Stimulated activated CD8-positive, alpha-beta memory T cell treated with anti-CD3 and anti-CD28 coated beads, Interleukin-4, amount 100 ng/mL, for 1 hour (primary cell): ENCODE results near the gene CMAS.
"Not testable (repeated sequence)": the region's sequence is repeated elsewhere in the genome, so short reads cannot be mapped to it uniquely, and the experiment has no call there.

Source experiments
- DNase-seq, 2 donors: peaks; one replicate each; pipeline ENCODE4 v3.0.0-alpha.2; 2020; ENCODE audit warnings: low read depth in 2 of 2, low spot score in 1 of 2

CMAS gene

DNA sequence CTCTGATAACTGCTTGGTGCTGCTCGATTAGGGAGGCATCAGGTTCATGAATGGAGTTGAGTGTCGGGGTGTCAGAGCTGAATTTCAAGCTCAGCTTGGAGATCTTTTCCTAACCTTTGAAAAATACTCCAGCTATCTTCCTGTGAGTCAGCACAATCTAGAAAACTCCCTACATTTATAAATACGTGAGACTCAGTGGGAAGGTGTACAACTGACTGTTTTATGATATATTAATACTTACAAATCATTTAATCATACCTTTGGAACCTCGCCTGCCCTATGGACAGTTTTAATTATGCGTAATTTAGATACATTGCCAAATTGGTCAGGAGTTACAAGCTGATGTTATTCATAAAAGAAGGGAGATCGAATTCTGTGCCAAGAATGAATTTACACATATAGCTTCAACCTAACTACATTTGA, 961 bp downstream of the CMAS start:
- no peak for DNase-seq

DNA sequence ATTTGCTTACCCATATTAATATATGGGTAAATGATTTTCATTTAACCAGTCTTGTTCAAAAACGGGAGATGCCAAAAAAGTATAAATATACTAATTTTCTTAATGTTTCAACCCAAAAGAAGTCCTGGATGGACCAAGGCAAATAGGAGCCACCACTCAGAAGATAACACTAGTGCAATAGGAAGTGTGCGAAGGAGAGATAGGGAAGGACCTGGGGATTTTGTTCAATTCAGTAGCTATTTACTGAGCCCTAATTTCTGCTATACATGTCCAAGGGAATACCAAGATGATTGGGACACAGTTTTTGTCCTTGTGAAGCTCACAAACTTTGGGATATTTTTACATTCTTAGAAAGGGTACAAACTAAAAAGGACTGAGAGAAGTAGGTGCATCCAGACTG, 1.5 kb downstream of the CMAS start:
- no peak for DNase-seq

DNA sequence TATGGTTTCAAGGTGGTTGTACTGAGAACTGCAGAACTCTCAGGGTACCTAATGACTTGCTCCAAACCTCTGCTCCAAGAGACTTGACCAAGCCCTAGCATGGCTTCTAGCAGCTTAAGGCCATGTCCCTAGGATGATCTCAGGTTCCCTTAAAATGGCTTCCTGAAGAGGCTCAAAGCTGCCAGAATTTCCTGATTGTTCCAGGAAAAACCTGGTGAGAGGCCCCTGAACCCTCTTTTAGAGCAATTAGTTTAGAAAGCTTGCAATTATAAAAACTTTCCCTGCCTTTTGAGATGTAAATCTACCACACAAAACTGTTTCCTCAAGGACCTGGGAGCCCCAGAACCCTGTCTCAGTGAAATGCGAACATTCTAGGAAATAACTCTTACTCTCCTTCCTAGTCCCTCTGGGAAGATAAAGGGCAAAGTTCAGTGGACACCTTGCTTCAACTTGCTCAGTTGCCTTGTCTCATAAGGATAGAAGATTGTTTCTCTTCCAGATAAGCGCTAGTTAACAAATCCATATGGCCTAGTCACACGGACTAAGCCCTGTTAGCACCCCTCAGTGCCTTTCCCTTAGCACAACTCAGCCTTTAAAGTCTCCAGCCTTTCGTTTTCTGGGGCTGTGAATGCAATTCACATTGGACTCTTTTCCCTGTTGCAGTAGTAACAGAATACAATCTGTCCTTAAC, 2.5 kb downstream of the CMAS start:
- DNase-seq: no peak

DNA sequence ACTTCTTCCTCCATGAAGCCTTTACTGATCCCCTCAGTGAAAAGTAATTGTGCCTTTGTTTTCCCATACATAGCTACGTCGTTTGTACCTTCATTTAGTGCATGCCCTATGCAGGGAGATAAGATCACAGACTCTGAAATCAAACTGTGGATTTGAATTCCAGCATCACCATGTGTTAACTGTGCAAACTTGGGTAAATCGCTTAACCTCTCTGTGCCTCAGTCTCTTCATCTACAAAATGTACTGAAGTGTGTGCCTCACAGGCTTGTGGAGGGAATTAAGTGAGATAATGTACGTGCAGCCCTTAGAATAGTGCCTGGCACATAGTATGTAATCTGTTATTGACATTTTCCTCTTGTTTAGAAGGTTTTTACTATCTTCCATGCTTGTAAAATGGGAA, 4.1 kb downstream of the CMAS start:
- DNase-seq: no peak

DNA sequence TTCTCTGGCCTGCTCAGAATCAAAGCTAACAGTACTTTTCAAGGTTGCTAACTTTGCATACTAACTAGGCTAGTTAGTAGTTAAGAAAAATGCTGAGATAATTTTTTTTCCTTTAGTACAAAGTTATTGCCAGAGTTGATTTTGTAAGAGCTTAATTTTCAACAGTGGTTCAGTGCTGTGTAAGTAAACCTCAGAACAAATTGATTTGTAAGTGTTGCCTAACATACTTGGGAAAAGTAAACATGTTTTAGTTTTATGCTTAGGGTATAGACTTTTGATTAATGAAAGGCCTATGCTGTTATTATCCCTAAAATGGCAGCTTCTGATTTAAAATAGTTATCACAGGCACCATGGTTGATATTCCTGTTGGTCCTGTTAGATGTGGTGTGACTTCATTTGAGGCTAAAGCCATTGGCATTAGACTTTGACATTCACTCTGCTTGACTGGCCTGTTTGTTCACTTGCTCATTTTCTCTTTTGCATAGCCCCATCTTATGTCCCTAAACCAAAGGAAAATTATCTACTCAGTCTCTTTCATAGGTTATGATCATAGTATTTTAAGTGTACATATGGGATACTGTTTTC, 5.2 kb downstream of the CMAS start:
- no peak for DNase-seq

DNA sequence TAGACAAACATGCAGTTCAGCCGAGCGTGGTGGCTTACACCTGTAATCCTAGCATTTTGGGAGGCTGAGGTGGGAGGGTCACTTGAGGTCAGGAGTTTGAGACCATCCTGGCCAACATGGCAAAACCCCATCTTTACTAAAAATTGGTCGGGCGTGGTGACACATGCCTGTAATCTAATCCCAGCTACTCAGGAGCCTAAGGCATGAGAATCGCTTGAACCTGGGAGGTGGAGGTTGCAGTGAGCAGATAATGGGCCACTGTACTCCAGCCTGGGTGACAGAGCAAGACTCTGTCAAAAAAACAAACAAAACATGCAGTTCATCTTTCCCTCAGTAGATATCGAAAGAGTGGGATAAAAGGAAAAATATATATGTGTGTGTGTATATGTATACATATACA, 7.0 kb downstream of the CMAS start:
- DNase-seq: not testable (repeated sequence)

DNA sequence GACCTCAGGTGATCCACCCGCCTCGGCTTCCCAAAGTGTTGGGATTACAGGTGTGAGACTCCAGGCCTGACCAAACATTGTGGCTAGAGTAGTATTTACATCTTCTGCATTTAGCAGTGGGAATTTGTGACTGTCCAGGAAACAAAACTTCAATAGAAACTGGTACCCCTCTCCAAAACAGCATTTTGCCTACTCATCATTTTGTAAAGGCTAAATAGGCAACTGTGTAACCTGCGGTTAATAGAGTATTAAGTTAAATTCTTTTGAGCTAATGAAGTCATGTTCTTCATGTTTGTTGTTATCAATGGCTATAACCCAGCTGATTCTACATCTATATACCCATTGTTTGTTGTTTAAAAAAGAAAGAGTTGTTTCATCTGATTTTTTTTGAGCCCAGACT, 8.1 kb downstream of the CMAS start:
- no peak for DNase-seq

DNA sequence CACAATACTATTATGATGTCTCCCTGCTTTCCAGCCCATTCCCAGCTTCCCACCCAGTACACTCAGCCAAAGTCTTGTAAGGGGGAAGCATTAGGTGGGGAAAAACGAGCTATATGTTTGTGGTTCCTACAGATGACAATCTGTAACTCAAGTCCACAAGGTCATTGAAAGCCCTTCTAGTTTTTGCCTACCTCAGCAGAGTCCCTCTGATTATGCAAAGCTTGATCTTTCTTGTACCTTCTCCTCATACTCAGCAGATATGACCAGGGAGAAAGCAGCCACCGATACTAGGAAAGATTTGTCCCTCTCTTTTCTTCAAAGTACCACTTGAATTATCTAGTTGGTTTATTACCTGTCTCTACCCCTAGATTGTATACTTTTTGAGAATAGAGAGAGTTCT, 10.6 kb downstream of the CMAS start:
- no peak for DNase-seq

DNA sequence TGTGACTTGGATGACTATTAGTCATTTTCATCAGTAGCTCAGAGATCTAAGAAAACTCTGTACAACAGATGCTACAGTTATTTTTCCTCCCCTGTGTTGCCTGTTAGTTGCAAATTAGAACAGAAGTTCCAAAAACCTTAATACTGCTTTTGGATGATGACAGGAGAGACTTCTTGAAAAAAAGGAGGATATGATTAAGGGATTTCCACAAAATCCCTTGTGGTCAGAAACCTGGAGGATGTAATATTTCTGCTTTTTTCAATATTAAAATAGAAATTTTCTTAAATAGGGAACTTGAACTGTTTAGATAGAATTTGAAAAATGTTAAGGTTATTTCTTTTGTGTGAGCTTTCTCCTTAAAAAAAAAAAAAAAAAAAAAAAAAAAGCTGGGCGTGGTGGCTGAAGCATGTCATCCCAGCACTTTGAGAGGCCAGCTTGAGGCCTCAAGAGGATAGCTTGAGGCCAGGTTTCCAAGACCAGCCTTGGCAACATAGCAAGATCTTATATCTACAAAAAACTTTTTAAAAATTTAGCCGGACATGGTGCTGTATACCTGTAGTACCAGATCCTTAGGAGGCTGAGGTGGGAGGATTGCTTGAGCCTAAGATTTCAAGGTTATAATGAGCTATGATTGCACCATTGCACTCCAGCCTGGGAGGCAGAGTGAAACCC, 14.1 kb downstream of the CMAS start:
- no peak for DNase-seq

DNA sequence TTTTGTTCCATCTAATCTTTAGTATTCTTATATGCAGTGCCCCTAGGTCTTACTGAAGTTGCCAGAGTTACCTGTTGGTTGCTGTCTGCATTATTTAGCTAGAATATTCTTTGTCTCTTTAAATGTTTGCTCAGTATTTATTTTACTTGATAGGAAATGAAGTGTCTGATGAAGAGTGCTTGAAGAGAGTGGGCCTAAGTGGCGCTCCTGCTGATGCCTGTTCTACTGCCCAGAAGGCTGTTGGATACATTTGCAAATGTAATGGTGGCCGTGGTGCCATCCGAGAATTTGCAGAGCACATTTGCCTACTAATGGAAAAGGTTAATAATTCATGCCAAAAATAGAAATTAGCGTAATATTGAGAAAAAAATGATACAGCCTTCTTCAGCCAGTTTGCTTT, 18.9 kb downstream of the CMAS start:
- no peak for DNase-seq

DNA sequence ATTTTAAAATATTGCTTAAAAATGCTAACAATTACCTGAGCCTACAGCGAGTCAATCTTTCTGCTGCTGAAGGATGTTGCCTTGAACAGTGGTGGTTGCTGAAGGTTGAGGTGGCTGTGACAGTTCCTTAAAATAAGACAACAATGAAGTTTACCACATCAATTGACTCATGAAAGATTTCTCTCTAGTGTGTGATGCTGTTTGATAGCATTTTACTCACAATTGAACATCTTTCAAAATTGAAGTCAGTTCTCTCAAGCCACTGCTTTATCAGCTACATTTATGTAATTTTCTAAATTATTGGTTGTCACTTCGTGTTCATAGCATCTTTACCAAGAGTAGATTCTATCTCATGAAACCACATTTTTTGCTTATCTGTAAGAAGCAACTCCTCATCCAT, 20.3 kb downstream of the CMAS start:
- no peak for DNase-seq

DNA sequence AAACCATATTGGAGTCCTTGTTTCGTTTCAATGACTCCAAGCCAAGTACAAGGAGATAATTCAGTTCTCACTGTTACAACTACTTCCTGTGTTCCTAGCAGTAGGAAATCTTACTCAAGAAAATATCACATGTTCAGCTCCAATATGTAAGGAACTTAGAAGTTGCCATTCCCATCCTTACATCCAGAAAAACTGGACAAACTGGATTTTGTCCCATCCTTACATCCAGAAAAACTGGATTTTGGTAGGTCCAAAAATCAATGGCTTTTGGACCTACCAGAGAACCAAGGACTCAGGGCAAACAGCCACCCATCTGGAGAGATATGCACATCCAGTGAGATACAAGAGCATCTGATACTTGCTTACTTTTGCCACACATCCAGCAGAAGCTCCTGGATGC, 23.8 kb downstream of the CMAS start:
- DNase-seq: no peak

DNA sequence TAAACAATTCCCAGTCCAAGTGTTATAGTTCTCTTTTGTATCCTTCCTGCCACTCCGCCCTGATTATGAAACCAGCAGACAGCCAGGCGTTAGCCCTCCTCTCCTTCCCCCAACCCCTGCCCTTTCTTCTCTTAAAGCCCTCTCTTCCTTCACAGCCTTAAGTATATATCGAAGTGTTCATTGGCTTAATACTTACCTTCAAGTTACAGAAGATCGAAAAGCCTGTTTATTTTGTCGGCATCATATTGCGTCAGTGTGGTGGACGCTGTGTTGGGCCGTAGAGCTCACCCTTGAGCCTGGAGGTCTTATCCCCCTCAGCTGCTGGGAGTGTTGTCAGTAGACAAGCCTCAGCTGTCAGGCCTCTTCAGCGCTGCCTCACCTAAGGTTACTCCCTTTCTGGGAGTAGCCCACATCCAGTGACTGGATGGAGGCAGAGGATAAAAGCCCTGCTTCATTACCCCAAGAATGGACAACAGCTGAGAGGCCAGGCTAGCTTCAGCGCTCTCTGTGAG, 36.2 kb downstream of the CMAS start:
- no peak for DNase-seq

DNA sequence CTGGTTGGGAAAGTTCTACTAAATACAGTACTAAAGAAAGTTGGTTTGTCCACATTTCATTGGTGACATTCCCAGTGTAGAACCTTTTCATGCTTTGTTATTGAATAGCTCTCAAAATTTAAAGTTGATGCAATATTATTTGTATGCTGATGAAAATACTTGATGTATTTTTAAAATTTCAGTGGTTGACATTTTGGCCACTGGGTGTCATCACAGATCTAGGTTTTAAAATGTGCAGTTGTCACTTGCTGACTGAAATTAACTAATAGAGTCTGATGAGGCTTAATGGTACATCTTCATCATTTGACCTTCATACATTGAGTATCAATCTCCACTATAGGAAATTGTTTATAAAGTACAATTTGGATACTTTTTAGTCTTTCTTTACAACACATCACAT, 37.1 kb downstream of the CMAS start:
- DNase-seq: no peak

DNA sequence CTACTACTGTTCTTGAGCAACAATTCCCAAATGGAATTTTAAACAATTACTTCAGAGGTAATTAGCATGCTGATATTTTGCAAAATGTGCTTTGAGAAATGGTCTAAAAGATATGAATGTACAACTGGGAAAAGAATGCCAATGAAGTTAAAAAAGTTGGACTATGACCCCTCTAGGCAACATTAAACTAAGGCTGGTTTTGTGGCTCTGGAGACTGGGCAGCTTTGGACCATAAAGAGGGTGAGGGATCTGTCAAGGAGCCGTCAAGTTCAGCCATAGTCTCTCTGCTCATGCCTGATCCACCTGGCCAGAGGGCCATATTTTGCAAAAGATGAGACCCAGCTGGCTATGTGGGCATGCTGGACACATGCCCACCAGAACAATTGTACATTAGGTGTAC, 38.8 kb downstream of the CMAS start:
- DNase-seq: no peak

DNA sequence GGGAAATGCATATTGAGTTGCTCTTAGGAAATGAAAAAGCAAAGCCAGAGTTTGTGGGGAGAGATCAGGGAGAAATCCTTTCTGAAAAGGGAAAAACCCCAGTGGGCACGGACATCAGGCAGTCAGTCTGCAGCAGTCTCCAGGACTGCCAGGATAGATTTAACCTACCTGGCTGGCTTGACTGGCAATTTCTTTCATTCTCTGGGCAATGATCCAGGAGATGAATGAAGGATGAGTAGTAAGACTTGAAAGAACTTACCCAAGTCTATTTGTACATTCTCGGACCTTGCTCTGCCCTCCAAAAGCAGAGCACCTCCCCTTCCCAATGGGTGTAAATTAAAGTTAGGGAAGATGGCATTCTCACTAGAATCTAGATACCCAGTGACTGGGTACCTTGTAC, 42.9 kb downstream of the CMAS start:
- no peak for DNase-seq

DNA sequence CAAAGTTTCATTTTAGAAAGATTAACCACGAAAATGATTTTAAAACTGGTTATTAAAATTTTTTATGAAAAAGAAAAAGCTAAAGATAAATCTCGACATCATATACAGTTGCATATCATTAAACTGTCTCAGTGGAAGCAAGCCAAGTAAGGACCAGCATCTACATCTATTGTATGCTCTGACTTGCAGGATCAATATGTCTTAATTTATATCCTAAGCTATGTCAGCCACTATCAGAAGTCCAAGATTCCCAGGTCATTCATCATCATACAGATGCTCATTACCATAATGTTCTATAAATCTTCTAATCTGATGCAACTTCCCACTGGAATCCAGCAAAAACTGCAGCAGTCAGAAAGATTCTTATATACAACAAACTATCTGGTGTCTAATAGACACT, 43.5 kb downstream of the CMAS start:
- no peak for DNase-seq

DNA sequence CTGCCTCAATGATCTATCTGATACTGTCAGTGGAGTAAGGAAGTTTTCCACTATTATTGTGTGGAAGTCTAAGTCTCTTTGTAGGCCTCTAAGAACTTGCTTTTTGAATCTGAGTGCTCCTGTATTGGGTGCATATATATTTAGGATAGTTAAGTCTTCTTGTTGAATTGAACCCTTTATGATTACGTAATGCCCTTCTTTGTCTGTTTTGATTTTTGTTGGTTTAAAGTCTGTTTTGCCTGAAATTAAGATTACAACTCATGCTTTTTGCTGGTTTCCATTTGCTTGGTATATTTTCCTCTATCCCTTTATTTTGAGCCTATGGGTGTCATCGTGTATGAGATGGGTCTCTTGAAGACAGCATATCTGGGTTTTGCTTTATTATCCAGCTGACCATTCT, 53.0 kb downstream of the CMAS start:
- not testable (repeated sequence) for DNase-seq

DNA sequence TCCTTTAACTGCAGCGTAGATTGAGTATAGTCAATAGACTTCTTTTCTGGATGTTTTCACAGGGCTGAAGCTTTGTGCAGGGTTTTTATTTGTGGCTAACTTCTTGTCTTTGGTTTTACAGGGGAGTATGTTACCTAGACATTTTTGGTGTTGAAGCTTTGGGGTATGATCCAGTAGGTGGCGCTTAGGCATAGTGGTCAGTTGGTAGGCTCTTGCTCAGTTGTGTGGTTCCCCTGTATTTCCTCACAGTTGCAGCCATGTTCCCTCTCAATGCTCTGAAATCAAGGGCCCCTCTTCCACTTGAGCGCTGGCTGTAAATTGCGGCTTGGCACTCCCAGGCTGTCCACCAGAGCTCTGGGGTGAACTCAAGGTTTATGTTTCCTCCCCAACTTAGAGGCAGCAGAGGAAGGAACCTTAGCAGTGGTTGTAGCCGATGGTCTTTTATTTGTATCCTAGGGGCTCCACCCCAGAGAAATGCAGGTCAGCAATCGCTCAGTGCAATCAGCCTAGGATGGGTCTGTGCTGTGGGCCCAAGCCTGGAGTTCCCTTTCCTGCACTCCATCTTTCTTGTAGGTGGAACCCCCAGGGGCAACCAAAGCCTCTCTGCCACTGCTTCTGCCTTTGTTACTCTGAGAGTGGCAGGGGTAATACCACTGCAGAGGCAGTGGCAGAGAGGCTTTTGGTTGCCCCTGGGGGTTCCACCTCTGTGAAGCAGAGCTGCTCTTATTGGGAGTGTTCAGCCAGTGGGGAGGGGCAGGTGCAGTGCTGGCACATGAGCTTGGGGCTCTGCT, 55.1 kb downstream of the CMAS start:
- DNase-seq: peak in 1 of 2 donors; percentile 12

DNA sequence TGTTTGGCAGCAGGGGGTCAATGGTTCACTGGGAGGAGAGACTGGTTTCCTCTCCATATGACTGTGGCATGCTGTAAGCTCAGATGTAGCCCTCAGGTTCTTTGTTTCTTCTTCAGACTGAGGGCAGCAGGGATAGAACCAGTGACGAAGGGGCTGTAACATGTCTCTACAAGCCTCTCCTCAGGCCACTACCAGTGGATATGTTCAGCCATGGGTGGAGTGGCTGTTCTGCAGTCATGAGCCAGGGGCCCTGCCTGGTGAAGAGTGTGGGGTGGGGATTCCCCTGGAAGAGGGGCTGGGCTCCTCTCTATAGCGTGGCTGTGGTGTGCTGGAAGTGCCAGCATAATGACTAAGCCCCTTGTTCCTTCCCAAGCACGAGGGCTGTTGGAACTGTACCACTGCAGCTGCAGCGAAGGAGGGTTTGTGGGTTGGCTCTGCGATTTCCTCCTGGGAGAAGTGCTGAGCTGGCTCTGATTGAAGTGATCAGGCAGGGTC, 55.8 kb downstream of the CMAS start:
- no peak for DNase-seq

DNA sequence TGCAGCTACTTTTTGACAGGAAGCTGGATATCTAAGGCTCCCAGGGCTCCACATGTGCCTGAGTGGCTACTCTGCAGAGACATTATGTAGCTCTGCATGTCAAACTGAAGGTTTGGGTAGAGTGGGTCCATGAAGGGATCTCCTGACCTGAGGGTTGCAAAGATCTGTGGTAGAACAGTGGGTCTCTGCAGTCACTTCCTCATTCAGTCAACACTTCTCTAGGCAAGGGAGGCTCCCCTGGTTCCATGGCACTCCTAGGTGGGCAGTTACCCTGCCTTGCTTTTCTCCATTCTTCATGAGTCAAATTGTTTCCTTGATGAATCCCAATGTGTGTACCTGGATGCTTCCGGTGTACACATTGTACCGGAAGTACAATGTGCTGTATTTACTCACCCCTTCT, 57.4 kb downstream of the CMAS start:
- DNase-seq: no peak

DNA sequence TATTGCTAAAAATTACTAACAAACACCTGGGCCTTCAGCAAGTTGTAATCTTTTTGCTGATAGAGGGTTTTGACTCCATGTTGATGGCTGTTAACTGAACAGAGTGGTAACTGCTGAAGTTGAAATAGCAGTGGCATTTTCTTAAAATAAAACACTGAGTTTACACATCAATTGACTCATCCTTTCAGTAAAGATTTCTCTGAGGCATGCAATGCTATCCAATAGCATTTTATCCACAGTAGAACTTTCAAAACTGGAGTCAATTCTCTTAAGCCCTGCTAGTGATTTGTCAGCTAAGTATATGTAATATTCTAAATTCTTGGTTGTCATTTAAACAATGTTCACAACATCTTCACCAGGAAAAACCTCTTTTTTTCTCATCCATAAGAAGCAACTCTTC, 59.5 kb downstream of the CMAS start:
- DNase-seq: no peak
